Right hindlimb (tissue), 1 donor: ENCODE results near the gene COPS9.

Experiments
- DNase-seq: peaks from one replicate; pipeline ENCODE4 v3.0.0-alpha.2; 2018

COPS9 gene

GRCh38 chr2:240105982-240106381 lies 30.1 kb downstream of the COPS9 start:
- DNase-seq = no peak

DNA sequence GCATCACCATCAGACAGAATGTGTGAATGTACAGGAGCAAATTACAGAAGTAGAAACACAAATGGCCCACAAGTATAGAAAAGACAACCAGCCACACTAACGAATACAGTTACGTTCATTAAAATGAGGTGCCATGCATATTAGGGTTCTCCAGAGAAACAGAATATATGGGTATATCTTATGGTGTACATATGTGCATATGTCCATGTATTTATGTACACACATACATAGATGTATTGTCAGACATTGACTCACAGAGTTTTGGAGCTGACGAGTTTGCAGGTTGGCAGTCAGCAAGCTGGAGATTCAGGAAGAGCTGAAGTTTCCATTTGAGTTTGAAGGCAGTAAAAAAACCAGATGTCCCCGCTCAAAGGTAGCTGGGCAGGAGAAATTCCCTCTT lies 33.0 kb downstream of the COPS9 start:
- DNase-seq = no peak

DNA sequence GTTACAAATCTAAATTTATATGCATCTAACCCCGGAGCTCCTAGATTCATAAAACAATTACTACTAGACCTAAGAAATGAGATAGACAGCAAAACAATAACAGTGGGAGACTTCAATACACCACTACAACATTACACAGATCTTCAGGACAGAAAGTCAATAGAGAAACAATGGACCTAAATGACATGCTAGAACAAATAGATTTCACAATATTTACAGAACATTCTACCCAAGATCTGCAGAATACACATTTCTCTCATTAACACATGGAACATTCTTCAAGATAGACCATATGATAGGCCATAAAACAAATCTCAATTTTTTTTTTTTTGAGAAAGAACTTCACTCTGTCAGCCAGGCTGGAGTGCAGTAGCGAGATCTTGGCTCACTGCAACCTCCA lies 37.8 kb downstream of the COPS9 start:
- DNase-seq = no peak

- no peak for DNase-seq
Measured at GRCh38 chr2:240095556-240096523, 40.3 kb downstream of the COPS9 start.

DNA sequence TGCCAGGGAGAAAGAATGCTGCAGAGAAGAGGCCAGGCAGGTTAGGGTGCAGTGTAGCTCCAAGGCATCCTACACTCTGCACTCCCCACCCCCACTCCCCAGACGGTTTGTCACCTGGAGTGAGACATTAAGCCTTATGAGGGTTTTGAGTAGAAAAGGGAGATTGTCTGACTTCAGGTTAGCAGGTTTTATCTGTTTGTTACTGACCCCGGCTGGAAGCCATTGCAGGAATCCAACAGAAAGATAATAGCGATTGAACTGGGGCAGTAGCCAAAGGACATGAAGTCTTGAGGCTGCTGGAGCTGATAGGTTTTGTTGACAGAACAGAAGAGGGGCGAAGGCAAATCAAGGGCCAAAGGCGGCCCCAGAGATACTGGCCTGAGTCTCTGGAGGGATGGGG lies 46.8 kb downstream of the COPS9 start:
- DNase-seq = no peak

DNA sequence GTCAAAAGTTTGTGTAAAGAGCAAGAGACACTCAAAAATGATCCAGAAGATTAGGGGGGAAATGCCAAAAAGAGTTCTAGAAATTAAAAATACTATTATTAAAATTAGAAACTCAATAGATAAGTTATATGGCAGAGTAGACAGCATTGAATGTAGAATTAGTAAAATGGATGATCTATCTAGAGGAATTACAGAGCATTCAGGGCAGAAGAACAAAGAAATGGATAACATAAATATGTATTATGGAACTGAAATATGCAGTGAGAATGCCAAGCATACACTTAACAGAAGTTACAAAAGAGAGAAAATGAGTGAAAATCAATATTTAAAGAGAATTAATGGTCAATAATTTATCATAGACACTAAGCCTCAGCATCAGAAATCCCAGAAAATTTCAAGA lies 49.5 kb downstream of the COPS9 start:
- DNase-seq = no peak
